H9 (cell line): ENCODE results near the gene PRSS56. TPM values are rescaled to one million over a fixed set of nuclear protein-coding genes. Genes with fewer than 3 reads are reported as not detected.

Experiments
- DNase-seq: peaks from one replicate; pipeline ENCODE4 v3.0.0-alpha.2; 2017
- H2AFZ ChIP-seq: one replicate; pipeline ENCODE4 v1.6.1; 2013; ENCODE audit warnings: mild to moderate bottlenecking, low read length, control low read depth, moderate library complexity
- H2AK5ac ChIP-seq: 2 replicates; pipeline ENCODE4 v1.6.1; 2013; ENCODE audit warnings: low read length, control low read depth, mixed read lengths; ENCODE audit not compliant: insufficient read length
- H2BK120ac ChIP-seq: one replicate; pipeline ENCODE4 v1.6.1; 2013; ENCODE audit warnings: low read depth, mild to moderate bottlenecking, low read length, control low read depth, inconsistent platforms; ENCODE audit not compliant: poor library complexity, severe bottlenecking
- H2BK12ac ChIP-seq: 2 replicates; pipeline ENCODE4 v1.6.1; 2013; ENCODE audit warnings: low read length, control low read depth, mixed read lengths, low read depth; ENCODE audit not compliant: insufficient read length
- H2BK15ac ChIP-seq: 2 replicates; pipeline ENCODE4 v1.6.1; 2013; ENCODE audit warnings: low read depth, low read length, control low read depth
- H2BK20ac ChIP-seq: one replicate; pipeline ENCODE4 v1.6.1; 2013; ENCODE audit warnings: low read depth, mild to moderate bottlenecking, low read length, control low read depth, inconsistent platforms; ENCODE audit not compliant: poor library complexity, severe bottlenecking
- H2BK5ac ChIP-seq: 2 replicates; pipeline ENCODE4 v1.6.1; 2013; ENCODE audit warnings: low read length, control low read depth, mixed read lengths; ENCODE audit not compliant: insufficient read length
- H3K14ac ChIP-seq: 2 replicates; pipeline ENCODE4 v1.6.1; 2013; ENCODE audit warnings: low read length, control low read depth; ENCODE audit not compliant: insufficient read depth
- H3K18ac ChIP-seq: 2 replicates; pipeline ENCODE4 v1.6.1; 2013; ENCODE audit warnings: low read depth, mild to moderate bottlenecking, mixed read lengths, low read length, control low read depth; ENCODE audit not compliant: insufficient read length
- H3K23ac ChIP-seq: 2 replicates; pipeline ENCODE4 v1.6.1; 2013; ENCODE audit warnings: low read length, control low read depth, mixed read lengths, low read depth; ENCODE audit not compliant: insufficient read length
- H3K23me2 ChIP-seq: 2 replicates; pipeline ENCODE4 v1.6.1; 2013; ENCODE audit warnings: low read depth, mild to moderate bottlenecking, mixed read lengths, low read length, control low read depth; ENCODE audit not compliant: insufficient read length, poor library complexity, severe bottlenecking
- H3K27ac ChIP-seq: 2 replicates; pipeline ENCODE4 v1.5.1; 2013; ENCODE audit warnings: low read length, control low read depth, mixed read lengths, low read depth; ENCODE audit not compliant: insufficient read length
- H3K27me3 ChIP-seq: 2 replicates; pipeline ENCODE4 v1.6.1; 2013; ENCODE audit warnings: low read length, control low read depth, inconsistent platforms; ENCODE audit not compliant: insufficient read depth
- H3K4ac ChIP-seq: 2 replicates; pipeline ENCODE4 v1.6.1; 2013; ENCODE audit warnings: low read depth, mild to moderate bottlenecking, control low read depth, inconsistent platforms, low read length, moderate library complexity
- H3K4me1 ChIP-seq: 2 replicates; pipeline ENCODE4 v1.6.1; 2013; ENCODE audit warnings: low read length, control low read depth, inconsistent platforms; ENCODE audit not compliant: insufficient read depth
- H3K4me2 ChIP-seq: 2 replicates; pipeline ENCODE4 v1.6.1; 2013; ENCODE audit warnings: low read length, control low read depth, mixed read lengths; ENCODE audit not compliant: insufficient read length, insufficient read depth
- H3K56ac ChIP-seq: 2 replicates; pipeline ENCODE4 v1.6.1; 2013; ENCODE audit warnings: low read depth, mild to moderate bottlenecking, mixed read lengths, low read length, control low read depth; ENCODE audit not compliant: insufficient read length
- H3K79me1 ChIP-seq: 2 replicates; pipeline ENCODE4 v1.6.1; 2013; ENCODE audit warnings: low read depth, mild to moderate bottlenecking, moderate library complexity, low read length, control low read depth, inconsistent platforms; ENCODE audit not compliant: insufficient read depth, poor library complexity, severe bottlenecking
- H3K79me2 ChIP-seq: 2 replicates; pipeline ENCODE4 v1.6.1; 2013; ENCODE audit warnings: low read length, control low read depth, inconsistent platforms; ENCODE audit not compliant: insufficient read depth
- H3K9ac ChIP-seq: 2 replicates; pipeline ENCODE4 v1.6.1; 2013; ENCODE audit warnings: low read length, control low read depth, mixed read lengths; ENCODE audit not compliant: insufficient read length; ENCODE audit errors: extremely low read depth
- H3K9me3 ChIP-seq: one replicate; pipeline ENCODE4 v1.6.1; 2013; ENCODE audit warnings: low read depth, low read length, inconsistent platforms; ENCODE audit not compliant: control insufficient read depth
- H3T11ph ChIP-seq: one replicate; pipeline ENCODE4 v1.6.1; 2013; ENCODE audit warnings: mild to moderate bottlenecking, low read length, control low read depth, inconsistent platforms
- H4K20me1 ChIP-seq: one replicate; pipeline ENCODE4 v1.6.1; 2013; ENCODE audit not compliant: control insufficient read depth, insufficient read length, insufficient read depth
- H4K5ac ChIP-seq: 2 replicates; pipeline ENCODE4 v1.6.1; 2013; ENCODE audit warnings: low read depth, mild to moderate bottlenecking, mixed read lengths, low read length, control low read depth; ENCODE audit not compliant: insufficient read length
- H4K8ac ChIP-seq: replicated peaks from 2 replicates; pipeline ENCODE4 v1.6.1; 2013; ENCODE audit warnings: low read length, control low read depth, mixed read lengths, low read depth; ENCODE audit not compliant: insufficient read length
- H4K91ac ChIP-seq: 2 replicates; pipeline ENCODE4 v1.6.1; 2013; ENCODE audit warnings: low read depth, mild to moderate bottlenecking, moderate library complexity, mixed read lengths, low read length, control low read depth; ENCODE audit not compliant: insufficient read length
- H3K27ac Mint-ChIP-seq, 3 experiments: 2 replicates in 2 of 3; 3 replicates in 1 of 3; pipeline ENCODE4 v1.8.0; 2020 to 2021; ENCODE audit warnings: mixed read lengths in 3 of 3, mild to moderate bottlenecking in 1 of 3, moderate library complexity in 1 of 3
- H3K27me3 Mint-ChIP-seq: 2 replicates; pipeline ENCODE4 v1.8.0; 2021; ENCODE audit warnings: low read depth, mild to moderate bottlenecking, moderate library complexity, mixed read lengths
- H3K36me3 Mint-ChIP-seq, 3 experiments: 2 replicates in 2 of 3; 3 replicates in 1 of 3; pipeline ENCODE4 v1.8.0; 2020 to 2021; ENCODE audit warnings: low read depth in 3 of 3, mixed read lengths in 3 of 3; ENCODE audit not compliant: insufficient read depth in 1 of 3
- H3K4me1 Mint-ChIP-seq, 2 experiments: 2 replicates each; pipeline ENCODE4 v1.8.0; 2020; ENCODE audit warnings: mixed read lengths in 2 of 2
- H3K4me3 Mint-ChIP-seq, 2 experiments: 2 replicates in 1 of 2; 3 replicates in 1 of 2; pipeline ENCODE4 v1.8.0; 2020 to 2021; ENCODE audit warnings: mild to moderate bottlenecking in 2 of 2, mixed read lengths in 2 of 2, moderate library complexity in 1 of 2
- H3K9me3 Mint-ChIP-seq, 2 experiments: 2 replicates in 1 of 2; 3 replicates in 1 of 2; pipeline ENCODE4 v1.8.0; 2020; ENCODE audit warnings: mild to moderate bottlenecking in 2 of 2, mixed read lengths in 2 of 2, moderate library complexity in 1 of 2
- WGBS: extraction: QIAGEN DNeasy Blood & Tissue Kit; methylation state at CpG from one replicate; pipeline ENCODE4 v1.1.7; 2013; ENCODE audit warnings: missing lambda C conversion rate, low lambda C conversion rate, mixed read lengths; ENCODE audit not compliant: insufficient read length; ENCODE audit errors: extremely low coverage; 5-methylcytosine and 5-hydroxymethylcytosine counted together
- total RNA-seq: library from RNA; stranded (reverse); gene quantifications from 2 replicates; pipeline ENCODE4 v1.2.1, GENCODE V29; 2021
- TF ChIP-seq, protein P1 (sequence below): fragments of 200-600 bp; sonication (generic); conservative IDR thresholded peaks from 3 replicates; pipeline ENCODE4 v1.8.0; 2021; ENCODE audit warnings: antibody characterized with exemption, mild to moderate bottlenecking

Gene PRSS56
- total RNA-seq, 1 experiment from 2014 or later = not detected

DNA sequence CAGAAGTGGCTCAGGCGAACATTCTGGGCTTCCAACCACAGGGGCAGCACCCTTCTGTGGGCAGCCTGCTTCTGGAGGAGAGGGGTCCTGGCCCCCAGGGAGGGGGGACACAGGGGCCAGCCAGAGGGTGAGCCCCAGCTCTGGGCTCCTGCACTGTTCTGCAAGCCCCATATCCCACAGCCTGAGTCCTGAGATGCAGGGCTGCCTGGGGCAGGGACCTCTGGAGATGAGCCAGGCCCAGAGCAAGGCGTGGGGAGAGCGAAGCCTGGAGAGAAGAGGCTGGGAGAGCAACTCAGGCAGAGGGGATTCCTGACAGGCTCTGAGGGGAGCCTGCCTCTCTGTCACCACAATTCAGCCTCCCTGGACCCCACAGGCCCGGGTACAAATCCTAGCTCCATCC lies 13.5 kb upstream of the PRSS56 start:
- no peak overlapping the region for H2BK12ac ChIP-seq
- no peak overlapping the region for H2AK5ac ChIP-seq
- H3T11ph ChIP-seq = no peak overlapping the region
- no peaks in the 10 kb centered on the region for H3K36me3 Mint-ChIP-seq
- H4K5ac ChIP-seq = no peak overlapping the region
- H3K79me2 ChIP-seq = no peaks in the 10 kb centered on the region
- H3K27me3 Mint-ChIP-seq = peaks cover 56% of the 10 kb centered on the region
- no peak overlapping the region for H3K4ac ChIP-seq
- peaks cover 3% of the 10 kb centered on the region for H4K20me1 ChIP-seq
- no peak overlapping the region for H3K56ac ChIP-seq
- WGBS = no CpG with 5 or more reads among the region's 4 CpGs
- no peak for DNase-seq
- 0 out of 2 replicates have a peak, but pooled peaks cover 2% of the 10 kb centered on the region for H3K4me1 ChIP-seq
- no peak overlapping the region for H3K18ac ChIP-seq
- no peak overlapping the region for H2BK120ac ChIP-seq
- no peak overlapping the region for H3K14ac ChIP-seq
- no peak overlapping the region for H2BK5ac ChIP-seq
- no peak overlapping the region for H4K91ac ChIP-seq
- no peak overlapping the region for H3K27ac ChIP-seq
- H3K27ac Mint-ChIP-seq = no peak overlapping the region
- no peak overlapping the region for H2BK15ac ChIP-seq
- no peak overlapping the region for H3K23ac ChIP-seq
- no peak overlapping the region for H2BK20ac ChIP-seq
- H4K8ac ChIP-seq = no peak overlapping the region
- TF ChIP-seq, protein P1, sequence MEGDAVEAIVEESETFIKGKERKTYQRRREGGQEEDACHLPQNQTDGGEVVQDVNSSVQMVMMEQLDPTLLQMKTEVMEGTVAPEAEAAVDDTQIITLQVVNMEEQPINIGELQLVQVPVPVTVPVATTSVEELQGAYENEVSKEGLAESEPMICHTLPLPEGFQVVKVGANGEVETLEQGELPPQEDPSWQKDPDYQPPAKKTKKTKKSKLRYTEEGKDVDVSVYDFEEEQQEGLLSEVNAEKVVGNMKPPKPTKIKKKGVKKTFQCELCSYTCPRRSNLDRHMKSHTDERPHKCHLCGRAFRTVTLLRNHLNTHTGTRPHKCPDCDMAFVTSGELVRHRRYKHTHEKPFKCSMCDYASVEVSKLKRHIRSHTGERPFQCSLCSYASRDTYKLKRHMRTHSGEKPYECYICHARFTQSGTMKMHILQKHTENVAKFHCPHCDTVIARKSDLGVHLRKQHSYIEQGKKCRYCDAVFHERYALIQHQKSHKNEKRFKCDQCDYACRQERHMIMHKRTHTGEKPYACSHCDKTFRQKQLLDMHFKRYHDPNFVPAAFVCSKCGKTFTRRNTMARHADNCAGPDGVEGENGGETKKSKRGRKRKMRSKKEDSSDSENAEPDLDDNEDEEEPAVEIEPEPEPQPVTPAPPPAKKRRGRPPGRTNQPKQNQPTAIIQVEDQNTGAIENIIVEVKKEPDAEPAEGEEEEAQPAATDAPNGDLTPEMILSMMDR = no peak
- H3K4me1 Mint-ChIP-seq = peaks cover 17 to 47% of the 10 kb centered on the region in 2 experiments
- H3K79me1 ChIP-seq = no peaks in the 10 kb centered on the region
- no peak overlapping the region for H3K4me3 Mint-ChIP-seq
- peaks cover 0 to 2% of the 10 kb centered on the region in 2 experiments; a peak in 2 of 5 replicates for H3K9me3 Mint-ChIP-seq
- H3K9me3 ChIP-seq = no peaks in the 10 kb centered on the region
- H3K23me2 ChIP-seq = peaks cover 12% of the 10 kb centered on the region
- no peak overlapping the region for H2AFZ ChIP-seq
- H3K9ac ChIP-seq = no peak overlapping the region
- no peak overlapping the region for H3K4me2 ChIP-seq
- peaks cover 17% of the 10 kb centered on the region for H3K27me3 ChIP-seq
